Kidney (tissue), 14 donors: ENCODE measurements around the gene MTMR8. TPM values are rescaled to one million over a fixed set of nuclear protein-coding genes. Genes with fewer than 3 reads are reported as not detected.

Experiments used
- DNase-seq, 5 donors: peaks; one replicate each; pipeline ENCODE4 v3.0.0-alpha.2; 2013 to 2020
- FAIRE-seq: peaks from 2 replicates; lab custom pipeline; 2012; peaks lifted over from hg19 to GRCh38; lab: Jason Lieb, UNC
- H3K27ac ChIP-seq, 2 donors: one replicate each; pipeline ENCODE4 v1.7.0; 2013; ENCODE audit warnings: low read depth in 2 of 2, low read length in 2 of 2, inconsistent platforms in 1 of 2
- H3K27me3 ChIP-seq: one replicate; pipeline ENCODE4 v1.7.1; 2013; ENCODE audit warnings: low read length, inconsistent platforms; ENCODE audit not compliant: control insufficient read depth, insufficient read depth
- H3K36me3 ChIP-seq, 3 donors: one replicate each; pipeline versions ENCODE4 v1.7.0 to v1.7.1; 2013; ENCODE audit warnings: low read length in 3 of 3, control low read depth in 1 of 3, inconsistent platforms in 1 of 3; ENCODE audit not compliant: insufficient read depth in 3 of 3, control insufficient read depth in 2 of 3
- H3K4me1 ChIP-seq, 3 donors: one replicate each; pipeline versions ENCODE4 v1.7.0 to v1.7.1; 2013; ENCODE audit warnings: low read length in 3 of 3, inconsistent platforms in 1 of 3, low read depth in 1 of 3; ENCODE audit not compliant: control insufficient read depth in 2 of 3, insufficient read depth in 2 of 3
- H3K4me3 ChIP-seq, 3 donors: one replicate each; pipeline versions ENCODE4 v1.7.0 to v1.8.1; 2013; ENCODE audit warnings: low read length in 3 of 3, control low read depth in 1 of 3, inconsistent platforms in 1 of 3
- H3K9ac ChIP-seq, 3 donors: one replicate each; pipeline versions ENCODE4 v1.7.0 to v1.7.1; 2013; ENCODE audit warnings: low read length in 3 of 3, control low read depth in 1 of 3, inconsistent platforms in 1 of 3
- H3K9me3 ChIP-seq, 3 donors: one replicate each; pipeline versions ENCODE4 v1.7.0 to v1.7.1; 2013; ENCODE audit warnings: low read length in 3 of 3, control low read depth in 1 of 3, inconsistent platforms in 1 of 3; ENCODE audit not compliant: control insufficient read depth in 2 of 3, insufficient read depth in 1 of 3
- intact Hi-C: fragments of 100-400 bp; cut with DNase I; formaldehyde crosslinking; loops from one replicate; pipeline ENCODE4 v1.11.1; 2022
- polyA plus RNA-seq: library from polyadenylated mRNA; stranded (reverse); fragments of 350-450 nt; fragmentation: Illumina TruSeq; extraction: RNeasy Lipid Tissue Mini Kit (QIAGEN cat#74804); gene quantifications from one replicate; pipeline ENCODE4 v1.2.3, GENCODE V29; 2014; ENCODE audit warnings: low read depth, low replicate concordance; ENCODE audit not compliant: insufficient read depth
- total RNA-seq: library from RNA; stranded (reverse); fragmentation: NEBNext Ultra II Directional; extraction: Animal tissue kit (Norgen Biotek cat#: 25700); gene quantifications from one replicate; pipeline ENCODE4 v1.2.1, GENCODE V29; 2021
- TF ChIP-seq, protein P1 (sequence below): IDR thresholded peaks from 3 replicates; pipeline ENCODE4 v1.5.1; 2012; ENCODE audit warnings: mild to moderate bottlenecking, moderate library complexity, borderline replicate concordance; ENCODE audit not compliant: insufficient read depth; ENCODE audit errors: extremely low read depth
- donor health status: control.
- donor health status: control.
- donor health status: control.
- donor health status: control.
- donor health status: control.
- donor health status: DM: yes; HTN: yes; CAD: no.
- donor health status: Normal renal cell carcinoma (clear cell type).

Gene MTMR8
- total and polyA plus RNA-seq, 2 donors from 2014 or later: 1.3 to 2.7 TPM

- no peak overlapping the region for H3K9ac ChIP-seq
- intact Hi-C loops: no loop called here
- no peak overlapping the region for H3K27ac ChIP-seq
- no peaks in the 10 kb centered on the region for H3K27me3 ChIP-seq
- no peaks in the 10 kb centered on the region for H3K4me1 ChIP-seq
- no peaks in the 10 kb centered on the region for H3K9me3 ChIP-seq
- TF ChIP-seq, protein P1, sequence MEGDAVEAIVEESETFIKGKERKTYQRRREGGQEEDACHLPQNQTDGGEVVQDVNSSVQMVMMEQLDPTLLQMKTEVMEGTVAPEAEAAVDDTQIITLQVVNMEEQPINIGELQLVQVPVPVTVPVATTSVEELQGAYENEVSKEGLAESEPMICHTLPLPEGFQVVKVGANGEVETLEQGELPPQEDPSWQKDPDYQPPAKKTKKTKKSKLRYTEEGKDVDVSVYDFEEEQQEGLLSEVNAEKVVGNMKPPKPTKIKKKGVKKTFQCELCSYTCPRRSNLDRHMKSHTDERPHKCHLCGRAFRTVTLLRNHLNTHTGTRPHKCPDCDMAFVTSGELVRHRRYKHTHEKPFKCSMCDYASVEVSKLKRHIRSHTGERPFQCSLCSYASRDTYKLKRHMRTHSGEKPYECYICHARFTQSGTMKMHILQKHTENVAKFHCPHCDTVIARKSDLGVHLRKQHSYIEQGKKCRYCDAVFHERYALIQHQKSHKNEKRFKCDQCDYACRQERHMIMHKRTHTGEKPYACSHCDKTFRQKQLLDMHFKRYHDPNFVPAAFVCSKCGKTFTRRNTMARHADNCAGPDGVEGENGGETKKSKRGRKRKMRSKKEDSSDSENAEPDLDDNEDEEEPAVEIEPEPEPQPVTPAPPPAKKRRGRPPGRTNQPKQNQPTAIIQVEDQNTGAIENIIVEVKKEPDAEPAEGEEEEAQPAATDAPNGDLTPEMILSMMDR: no peak
- H3K4me3 ChIP-seq: no peak overlapping the region
- DNase-seq (no peak), FAIRE-seq (no peak)
- no peaks in the 10 kb centered on the region for H3K36me3 ChIP-seq
These were observed 45.2 kb downstream of the MTMR8 start for GRCh38 chrX:64350047-64350446.

DNA sequence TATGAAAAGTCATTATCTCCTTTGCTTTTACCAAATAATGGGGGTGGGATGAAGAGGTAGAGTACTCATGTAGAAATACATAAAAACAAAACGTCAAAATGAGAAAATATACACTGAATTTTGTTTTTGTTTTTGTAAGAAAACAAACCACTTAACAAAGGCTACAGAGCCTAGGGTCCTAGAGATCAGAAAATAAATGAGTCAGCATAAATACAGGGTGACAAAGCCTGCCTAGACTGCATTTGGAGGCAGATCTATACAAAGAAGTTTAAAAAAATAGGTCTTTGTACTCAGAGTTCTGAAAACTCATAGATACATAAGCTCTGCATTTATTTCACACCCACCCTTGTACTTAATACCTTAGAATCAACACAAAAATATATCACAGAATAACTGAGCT lies 52.4 kb downstream of the MTMR8 start:
- no peak for FAIRE-seq
- H3K4me1 ChIP-seq: no peaks in the 10 kb centered on the region
- H3K4me3 ChIP-seq: no peak overlapping the region
- intact Hi-C loops: no loop called here
- no peak overlapping the region for H3K9ac ChIP-seq
- H3K9me3 ChIP-seq: no peaks in the 10 kb centered on the region
- no peak for DNase-seq
- no peaks in the 10 kb centered on the region for H3K36me3 ChIP-seq
- TF ChIP-seq, protein P1: no peak
- H3K27ac ChIP-seq: no peak overlapping the region
- no peaks in the 10 kb centered on the region for H3K27me3 ChIP-seq

DNA sequence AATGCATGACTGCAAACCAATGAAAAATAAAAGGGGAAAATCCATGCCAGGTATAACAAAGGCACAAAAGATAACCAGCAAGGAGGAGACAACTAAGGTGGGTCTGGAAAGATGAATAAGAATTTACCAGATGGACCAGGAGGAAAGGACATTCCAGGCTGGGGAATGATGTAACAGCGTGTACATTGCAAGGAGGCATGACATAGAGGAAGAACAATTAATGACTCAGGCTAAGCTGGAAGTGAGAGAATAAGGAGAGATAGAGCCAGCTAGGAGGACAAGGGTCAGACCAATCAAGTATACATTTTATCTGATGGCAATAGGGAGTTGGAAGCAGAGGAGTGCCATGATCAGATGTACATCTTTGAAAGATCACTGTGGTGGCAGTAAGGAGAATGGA lies 57.0 kb downstream of the MTMR8 start:
- no peak for DNase-seq
- H3K9me3 ChIP-seq: no peaks in the 10 kb centered on the region
- no peak for FAIRE-seq
- H3K4me1 ChIP-seq: no peaks in the 10 kb centered on the region
- intact Hi-C loops: no loop called here
- no peaks in the 10 kb centered on the region for H3K27me3 ChIP-seq
- no peaks in the 10 kb centered on the region for H3K36me3 ChIP-seq
- H3K4me3 ChIP-seq: no peak overlapping the region
- H3K9ac ChIP-seq: no peak overlapping the region
- H3K27ac ChIP-seq: no peak overlapping the region
- TF ChIP-seq, protein P1: no peak

GRCh38 chrX:64334467-64334866 lies 60.8 kb downstream of the MTMR8 start:
- no peaks in the 10 kb centered on the region for H3K4me1 ChIP-seq
- H3K36me3 ChIP-seq: no peaks in the 10 kb centered on the region
- no peaks in the 10 kb centered on the region for H3K9me3 ChIP-seq
- intact Hi-C loops: no loop called here
- DNase-seq: no peak
- TF ChIP-seq, protein P1: no peak
- no peak overlapping the region for H3K9ac ChIP-seq
- no peak for FAIRE-seq
- no peak overlapping the region for H3K27ac ChIP-seq
- no peaks in the 10 kb centered on the region for H3K27me3 ChIP-seq
- no peak overlapping the region for H3K4me3 ChIP-seq
